ENCODE data around the gene HAAO. TPM values are rescaled to one million over a fixed set of nuclear protein-coding genes. Genes with fewer than 3 reads are reported as not detected.

HAAO gene
- 8.0 to 9.8 TPM (median 8.4 TPM) in 3 replicates for total RNA-seq (2021)
- Bru-seq, nascent RNA, result percentile 45 among the genes with signal in this experiment
- long read RNA-seq, experiment 1, partial matches to known transcripts, result 0 of 6 reads
- long read RNA-seq, experiment 1, other reads (novel, unspliced or antisense), result 4 of 6 reads
- long read RNA-seq, experiment 2, partial matches to known transcripts, result 0 of 1 reads
- long read RNA-seq, experiment 2, other reads (novel, unspliced or antisense), result 1 of 1 reads
- long read RNA-seq, experiment 3, partial matches to known transcripts, result 1 of 3 reads
- long read RNA-seq, experiment 3, other reads (novel, unspliced or antisense), result 1 of 3 reads

DNA sequence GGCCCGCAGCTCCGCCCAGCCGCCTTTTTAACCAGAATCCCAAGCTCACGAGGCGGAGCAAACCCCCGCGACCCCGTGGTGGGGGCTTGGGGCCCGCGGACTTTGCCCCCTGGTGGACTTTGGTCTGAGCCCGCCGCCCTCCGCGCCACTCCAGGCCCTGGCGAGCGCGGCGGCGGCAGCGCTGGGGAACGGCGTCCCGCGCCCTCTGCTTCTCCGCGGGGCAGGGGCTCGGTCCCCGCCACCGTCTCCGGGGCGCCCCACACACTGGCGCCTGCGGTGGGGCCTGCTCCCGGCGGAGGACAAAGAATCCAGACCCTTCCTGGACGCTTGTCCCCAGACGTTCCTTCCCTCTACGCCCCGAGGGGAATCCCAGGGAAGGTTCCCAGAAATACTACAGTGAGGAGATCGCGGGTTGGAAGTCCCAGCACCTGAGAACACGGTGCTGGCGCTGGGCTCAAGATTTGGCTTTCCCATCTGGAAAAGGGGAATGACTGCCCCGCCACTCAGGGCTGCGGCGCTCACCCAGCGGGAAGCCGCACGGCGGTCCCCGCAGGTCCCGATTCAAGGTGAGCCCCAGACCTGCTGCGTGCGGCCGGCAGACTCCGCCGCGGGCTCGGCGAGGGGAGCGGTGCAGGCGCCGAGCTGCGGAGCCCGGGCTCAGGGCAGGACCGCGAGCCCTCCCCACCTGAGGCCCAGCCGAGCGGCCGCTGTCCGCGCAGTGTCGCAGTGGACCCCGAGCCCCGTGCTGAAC is at the start of gene HAAO:
HAAO (minus strand) TSS at position 1 of the 751 bp plus-strand sequence. CDS start 47 bp downstream, outside the sequence.
- peaks cover 17% of the 10 kb centered on the region for H3K27me3 Mint-ChIP-seq (ENCODE audit: low read depth)
- 0 out of 2 replicates have a peak, but pooled peaks cover 3% of the 10 kb centered on the region for H3K36me3 Mint-ChIP-seq
- peak; percentile 67 for DNase-seq (ENCODE audit: low spot score)
- TF ChIP-seq ZNF317 (CRISPR knock-in tag; IDR thresholded peaks at IDR 0.05; ENCODE audit: borderline replicate concordance, low read depth) (no peak), CREB1 (CRISPR knock-in tag; IDR thresholded peaks at IDR 0.05) (no peak), ATF6 (CRISPR knock-in tag; IDR thresholded peaks at IDR 0.05) (no peak), GABPB1 (CRISPR knock-in tag; IDR thresholded peaks at IDR 0.05) (peak; percentile 89), ZNF232 (CRISPR knock-in tag; IDR thresholded peaks at IDR 0.05) (0 out of 2 replicates have a peak, but pooled peaks have one; percentile 46), KAT7 (CRISPR knock-in tag; IDR thresholded peaks at IDR 0.05; ENCODE audit: borderline replicate concordance) (no peak), FOXP1 (CRISPR knock-in tag; IDR thresholded peaks at IDR 0.05; ENCODE audit: borderline replicate concordance) (peak; percentile 66; the same call in 1 of the 2 replicates), JUN (CRISPR knock-in tag; IDR thresholded peaks at IDR 0.05) (no peak), HMGXB4 (CRISPR knock-in tag; IDR thresholded peaks at IDR 0.05) (peak; percentile 69), TEAD1 (CRISPR knock-in tag; IDR thresholded peaks at IDR 0.05) (0 out of 2 replicates have a peak, but pooled peaks have one; percentile 14), FOXK1 (CRISPR knock-in tag; IDR thresholded peaks at IDR 0.05) (no peak), IRF2 (CRISPR knock-in tag; IDR thresholded peaks at IDR 0.05; ENCODE audit: borderline replicate concordance, low read depth) (no peak), MYBL2 (CRISPR knock-in tag; IDR thresholded peaks at IDR 0.05) (0 out of 2 replicates have a peak, but pooled peaks have one; percentile 29), CREM (CRISPR knock-in tag; IDR thresholded peaks at IDR 0.05) (0 out of 2 replicates have a peak, but pooled peaks have one; percentile 42), ZNF138 (CRISPR knock-in tag; conservative IDR thresholded peaks at IDR 0.05) (no peak)
- TF ChIP-seq, protein P1, sequence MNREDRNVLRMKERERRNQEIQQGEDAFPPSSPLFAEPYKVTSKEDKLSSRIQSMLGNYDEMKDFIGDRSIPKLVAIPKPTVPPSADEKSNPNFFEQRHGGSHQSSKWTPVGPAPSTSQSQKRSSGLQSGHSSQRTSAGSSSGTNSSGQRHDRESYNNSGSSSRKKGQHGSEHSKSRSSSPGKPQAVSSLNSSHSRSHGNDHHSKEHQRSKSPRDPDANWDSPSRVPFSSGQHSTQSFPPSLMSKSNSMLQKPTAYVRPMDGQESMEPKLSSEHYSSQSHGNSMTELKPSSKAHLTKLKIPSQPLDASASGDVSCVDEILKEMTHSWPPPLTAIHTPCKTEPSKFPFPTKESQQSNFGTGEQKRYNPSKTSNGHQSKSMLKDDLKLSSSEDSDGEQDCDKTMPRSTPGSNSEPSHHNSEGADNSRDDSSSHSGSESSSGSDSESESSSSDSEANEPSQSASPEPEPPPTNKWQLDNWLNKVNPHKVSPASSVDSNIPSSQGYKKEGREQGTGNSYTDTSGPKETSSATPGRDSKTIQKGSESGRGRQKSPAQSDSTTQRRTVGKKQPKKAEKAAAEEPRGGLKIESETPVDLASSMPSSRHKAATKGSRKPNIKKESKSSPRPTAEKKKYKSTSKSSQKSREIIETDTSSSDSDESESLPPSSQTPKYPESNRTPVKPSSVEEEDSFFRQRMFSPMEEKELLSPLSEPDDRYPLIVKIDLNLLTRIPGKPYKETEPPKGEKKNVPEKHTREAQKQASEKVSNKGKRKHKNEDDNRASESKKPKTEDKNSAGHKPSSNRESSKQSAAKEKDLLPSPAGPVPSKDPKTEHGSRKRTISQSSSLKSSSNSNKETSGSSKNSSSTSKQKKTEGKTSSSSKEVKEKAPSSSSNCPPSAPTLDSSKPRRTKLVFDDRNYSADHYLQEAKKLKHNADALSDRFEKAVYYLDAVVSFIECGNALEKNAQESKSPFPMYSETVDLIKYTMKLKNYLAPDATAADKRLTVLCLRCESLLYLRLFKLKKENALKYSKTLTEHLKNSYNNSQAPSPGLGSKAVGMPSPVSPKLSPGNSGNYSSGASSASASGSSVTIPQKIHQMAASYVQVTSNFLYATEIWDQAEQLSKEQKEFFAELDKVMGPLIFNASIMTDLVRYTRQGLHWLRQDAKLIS (CRISPR knock-in tag; IDR thresholded peaks at IDR 0.05; ENCODE audit: borderline replicate concordance), result 0 out of 2 replicates have a peak, but pooled peaks have one; percentile 47
- TF ChIP-seq, protein P2, sequence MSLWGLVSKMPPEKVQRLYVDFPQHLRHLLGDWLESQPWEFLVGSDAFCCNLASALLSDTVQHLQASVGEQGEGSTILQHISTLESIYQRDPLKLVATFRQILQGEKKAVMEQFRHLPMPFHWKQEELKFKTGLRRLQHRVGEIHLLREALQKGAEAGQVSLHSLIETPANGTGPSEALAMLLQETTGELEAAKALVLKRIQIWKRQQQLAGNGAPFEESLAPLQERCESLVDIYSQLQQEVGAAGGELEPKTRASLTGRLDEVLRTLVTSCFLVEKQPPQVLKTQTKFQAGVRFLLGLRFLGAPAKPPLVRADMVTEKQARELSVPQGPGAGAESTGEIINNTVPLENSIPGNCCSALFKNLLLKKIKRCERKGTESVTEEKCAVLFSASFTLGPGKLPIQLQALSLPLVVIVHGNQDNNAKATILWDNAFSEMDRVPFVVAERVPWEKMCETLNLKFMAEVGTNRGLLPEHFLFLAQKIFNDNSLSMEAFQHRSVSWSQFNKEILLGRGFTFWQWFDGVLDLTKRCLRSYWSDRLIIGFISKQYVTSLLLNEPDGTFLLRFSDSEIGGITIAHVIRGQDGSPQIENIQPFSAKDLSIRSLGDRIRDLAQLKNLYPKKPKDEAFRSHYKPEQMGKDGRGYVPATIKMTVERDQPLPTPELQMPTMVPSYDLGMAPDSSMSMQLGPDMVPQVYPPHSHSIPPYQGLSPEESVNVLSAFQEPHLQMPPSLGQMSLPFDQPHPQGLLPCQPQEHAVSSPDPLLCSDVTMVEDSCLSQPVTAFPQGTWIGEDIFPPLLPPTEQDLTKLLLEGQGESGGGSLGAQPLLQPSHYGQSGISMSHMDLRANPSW (CRISPR knock-in tag; conservative IDR thresholded peaks at IDR 0.05; ENCODE audit: low read depth), result 0 out of 2 replicates have a peak, but pooled peaks have one; percentile 8
- TF ChIP-seq, protein P3, sequence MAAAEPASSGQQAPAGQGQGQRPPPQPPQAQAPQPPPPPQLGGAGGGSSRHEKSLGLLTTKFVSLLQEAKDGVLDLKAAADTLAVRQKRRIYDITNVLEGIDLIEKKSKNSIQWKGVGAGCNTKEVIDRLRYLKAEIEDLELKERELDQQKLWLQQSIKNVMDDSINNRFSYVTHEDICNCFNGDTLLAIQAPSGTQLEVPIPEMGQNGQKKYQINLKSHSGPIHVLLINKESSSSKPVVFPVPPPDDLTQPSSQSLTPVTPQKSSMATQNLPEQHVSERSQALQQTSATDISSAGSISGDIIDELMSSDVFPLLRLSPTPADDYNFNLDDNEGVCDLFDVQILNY (CRISPR knock-in tag; IDR thresholded peaks at IDR 0.05), result peak; percentile 80; the same call in 1 of the 2 replicates
- TF ChIP-seq, protein P4, sequence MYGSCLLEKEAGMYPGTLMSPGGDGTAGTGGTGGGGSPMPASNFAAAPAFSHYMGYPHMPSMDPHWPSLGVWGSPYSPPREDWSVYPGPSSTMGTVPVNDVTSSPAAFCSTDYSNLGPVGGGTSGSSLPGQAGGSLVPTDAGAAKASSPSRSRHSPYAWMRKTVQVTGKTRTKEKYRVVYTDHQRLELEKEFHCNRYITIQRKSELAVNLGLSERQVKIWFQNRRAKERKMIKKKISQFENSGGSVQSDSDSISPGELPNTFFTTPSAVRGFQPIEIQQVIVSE (CRISPR knock-in tag; IDR thresholded peaks at IDR 0.05; ENCODE audit: borderline replicate concordance), result 0 out of 2 replicates have a peak, but pooled peaks have one; percentile 14
- H3K4me1 Mint-ChIP-seq, result peaks cover 39% of the 10 kb centered on the region
- peaks cover 7% of the 10 kb centered on the region for H3K9me3 Mint-ChIP-seq
- H3K27ac Mint-ChIP-seq, result peak within 1 kb of the TSS; percentile 40; the same call in 1 of the 2 replicates
- H3K4me3 Mint-ChIP-seq, result peak within 1 kb of the TSS; percentile 79
- ATAC-seq, result peak; percentile 52
- CTCF ChIA-PET, result interaction anchor here (0.6 to 5.8 kb wide), 5 partner anchors 19 to 275 kb away, joined by 3 to 70 read pairs (median 6); no protein-coding TSS in a partner anchor
- POLR2A ChIA-PET, result interaction anchor here (1.0 to 2.2 kb wide), 3 partner anchors 17 to 35 kb away, joined by 3 to 15 read pairs (median 3); no protein-coding TSS in a partner anchor

Data from WTC11 (cell line).